Measurements from ENCODE around the gene SAMD4A.

The SAMD4A gene

DNA sequence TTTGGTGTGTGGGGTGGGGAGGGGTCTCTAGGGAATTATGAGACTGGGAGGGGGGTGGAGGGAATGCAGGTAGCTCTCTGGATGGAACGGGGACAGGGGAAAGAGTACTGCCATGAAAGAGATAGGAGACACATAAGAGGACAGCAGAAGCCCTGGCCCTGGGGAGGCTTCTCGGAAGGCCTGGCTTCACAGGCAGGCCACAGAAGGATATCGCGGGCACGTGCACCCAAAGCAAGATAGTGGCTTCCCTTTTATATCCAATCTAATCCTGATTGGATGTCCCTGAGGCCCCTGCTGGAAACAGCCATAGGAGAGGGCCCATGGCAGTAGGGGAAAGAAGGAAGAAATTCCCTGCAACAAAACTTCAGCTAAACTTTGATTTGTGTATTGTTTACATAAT lies 222.2 kb downstream of the SAMD4A start:
- Histone ChIP-seq H2AFZ (ENCODE audit: low read depth) (no peak overlapping the region), H3K27ac (no peak overlapping the region), H3K4me2 (no peak overlapping the region), H3K4me3 (IDR thresholded peaks at IDR 0.05; ENCODE audit: insufficient read depth, low read depth, low read length) (no peak overlapping the region), H4K20me1 (ENCODE audit: insufficient read depth) (no peaks in the 10 kb centered on the region), H3K27me3 (ENCODE audit: insufficient read depth, low read depth) (no peaks in the 10 kb centered on the region), H3K4me1 (ENCODE audit: low read depth, poor library complexity, severe bottlenecking) (no peaks in the 10 kb centered on the region), H3K9ac (no peak overlapping the region), H3K79me2 (ENCODE audit: insufficient read depth, low read depth) (no peaks in the 10 kb centered on the region), H3K36me3 (ENCODE audit: insufficient read depth) (no peaks in the 10 kb centered on the region)
- TF ChIP-seq, protein P1, sequence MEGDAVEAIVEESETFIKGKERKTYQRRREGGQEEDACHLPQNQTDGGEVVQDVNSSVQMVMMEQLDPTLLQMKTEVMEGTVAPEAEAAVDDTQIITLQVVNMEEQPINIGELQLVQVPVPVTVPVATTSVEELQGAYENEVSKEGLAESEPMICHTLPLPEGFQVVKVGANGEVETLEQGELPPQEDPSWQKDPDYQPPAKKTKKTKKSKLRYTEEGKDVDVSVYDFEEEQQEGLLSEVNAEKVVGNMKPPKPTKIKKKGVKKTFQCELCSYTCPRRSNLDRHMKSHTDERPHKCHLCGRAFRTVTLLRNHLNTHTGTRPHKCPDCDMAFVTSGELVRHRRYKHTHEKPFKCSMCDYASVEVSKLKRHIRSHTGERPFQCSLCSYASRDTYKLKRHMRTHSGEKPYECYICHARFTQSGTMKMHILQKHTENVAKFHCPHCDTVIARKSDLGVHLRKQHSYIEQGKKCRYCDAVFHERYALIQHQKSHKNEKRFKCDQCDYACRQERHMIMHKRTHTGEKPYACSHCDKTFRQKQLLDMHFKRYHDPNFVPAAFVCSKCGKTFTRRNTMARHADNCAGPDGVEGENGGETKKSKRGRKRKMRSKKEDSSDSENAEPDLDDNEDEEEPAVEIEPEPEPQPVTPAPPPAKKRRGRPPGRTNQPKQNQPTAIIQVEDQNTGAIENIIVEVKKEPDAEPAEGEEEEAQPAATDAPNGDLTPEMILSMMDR (conservative IDR thresholded peaks at IDR 0.05; ENCODE audit: low read depth, low read length), result no peak

DNA sequence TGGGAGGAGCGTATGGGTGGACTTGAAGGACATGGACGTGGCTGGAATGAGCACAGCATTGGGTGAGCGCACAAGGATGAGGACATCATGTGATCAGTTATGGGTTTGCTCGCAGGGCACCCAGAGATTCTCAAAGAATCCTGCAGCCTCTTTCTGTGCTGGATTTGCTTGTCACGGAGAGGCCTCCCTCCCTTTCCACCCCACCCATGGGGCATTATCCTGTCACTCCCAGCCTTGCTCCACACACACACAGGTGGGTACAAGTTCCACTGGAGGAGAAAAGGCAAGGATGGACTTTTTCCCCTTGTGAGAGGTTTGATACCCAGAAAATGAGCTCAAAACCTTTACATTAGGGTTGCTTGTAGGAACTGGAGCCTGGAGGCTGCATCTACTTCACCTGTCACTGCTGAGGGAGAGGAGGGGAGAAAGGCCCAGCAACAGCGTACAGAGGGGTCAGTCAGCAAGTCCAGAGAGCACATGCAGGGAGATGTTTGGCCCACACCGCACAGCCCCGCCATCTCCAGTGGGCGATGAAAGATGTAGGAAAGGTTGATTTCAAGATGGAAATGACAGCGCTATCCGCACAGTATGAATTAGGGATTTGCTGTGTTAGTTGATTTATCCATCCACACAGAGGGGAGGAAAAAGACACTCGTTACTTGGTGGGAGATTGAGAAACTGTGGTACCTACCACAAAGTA lies 223.0 kb downstream of the SAMD4A start:
- Histone ChIP-seq H3K36me3 (ENCODE audit: insufficient read depth) (no peaks in the 10 kb centered on the region), H3K79me2 (ENCODE audit: insufficient read depth, low read depth) (no peaks in the 10 kb centered on the region), H2AFZ (ENCODE audit: low read depth) (no peak overlapping the region), H3K9ac (no peak overlapping the region), H4K20me1 (ENCODE audit: insufficient read depth) (no peaks in the 10 kb centered on the region), H3K27ac (no peak overlapping the region), H3K27me3 (ENCODE audit: insufficient read depth, low read depth) (no peaks in the 10 kb centered on the region), H3K4me1 (ENCODE audit: low read depth, poor library complexity, severe bottlenecking) (no peaks in the 10 kb centered on the region), H3K4me3 (IDR thresholded peaks at IDR 0.05; ENCODE audit: insufficient read depth, low read depth, low read length) (no peak overlapping the region), H3K4me2 (no peak overlapping the region)
- TF ChIP-seq, protein P1 (conservative IDR thresholded peaks at IDR 0.05; ENCODE audit: low read depth, low read length), result no peak

DNA sequence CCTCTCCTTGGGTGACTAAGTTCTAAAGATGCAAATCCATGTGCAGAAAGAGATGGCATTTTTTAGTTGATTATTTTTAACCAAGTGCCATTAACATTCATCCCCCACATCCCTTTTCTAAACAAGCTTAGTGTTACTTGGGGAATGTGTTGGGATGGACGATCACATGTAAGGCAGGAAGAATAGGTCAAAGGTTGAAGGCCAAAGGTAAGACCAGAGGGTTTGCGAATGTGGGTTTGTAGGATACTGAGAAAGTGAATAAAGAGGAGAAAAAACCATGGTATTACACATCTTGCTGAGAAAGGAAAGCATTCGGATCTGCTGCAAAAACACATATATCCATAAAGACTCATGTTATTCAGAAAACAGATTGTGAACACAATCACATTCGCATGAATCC lies 224.1 kb downstream of the SAMD4A start:
- Histone ChIP-seq H2AFZ (ENCODE audit: low read depth) (no peak overlapping the region), H3K36me3 (ENCODE audit: insufficient read depth) (no peaks in the 10 kb centered on the region), H3K79me2 (ENCODE audit: insufficient read depth, low read depth) (no peaks in the 10 kb centered on the region), H3K4me3 (IDR thresholded peaks at IDR 0.05; ENCODE audit: insufficient read depth, low read depth, low read length) (no peak overlapping the region), H3K4me2 (no peak overlapping the region), H3K27ac (no peak overlapping the region), H4K20me1 (ENCODE audit: insufficient read depth) (no peaks in the 10 kb centered on the region), H3K27me3 (ENCODE audit: insufficient read depth, low read depth) (no peaks in the 10 kb centered on the region), H3K4me1 (ENCODE audit: low read depth, poor library complexity, severe bottlenecking) (no peaks in the 10 kb centered on the region), H3K9ac (no peak overlapping the region)
- TF ChIP-seq, protein P1 (conservative IDR thresholded peaks at IDR 0.05; ENCODE audit: low read depth, low read length), result no peak

- no peaks in the 10 kb centered on the region for H3K36me3 ChIP-seq (ENCODE audit: insufficient read depth)
Measured at GRCh38 chr14:54792288-54792687, 225.4 kb downstream of the SAMD4A start.

More at GRCh38 chr14:54792288-54792687, 225.4 kb downstream of the SAMD4A start:
- Histone ChIP-seq H3K4me2 (no peak overlapping the region), H3K79me2 (ENCODE audit: insufficient read depth, low read depth) (no peaks in the 10 kb centered on the region), H3K4me3 (IDR thresholded peaks at IDR 0.05; ENCODE audit: insufficient read depth, low read depth, low read length) (no peak overlapping the region), H3K9ac (no peak overlapping the region), H3K27me3 (ENCODE audit: insufficient read depth, low read depth) (no peaks in the 10 kb centered on the region), H4K20me1 (ENCODE audit: insufficient read depth) (no peaks in the 10 kb centered on the region), H3K27ac (no peak overlapping the region), H3K4me1 (ENCODE audit: low read depth, poor library complexity, severe bottlenecking) (no peaks in the 10 kb centered on the region), H2AFZ (ENCODE audit: low read depth) (no peak overlapping the region)
- TF ChIP-seq, protein P1 (conservative IDR thresholded peaks at IDR 0.05; ENCODE audit: low read depth, low read length), result no peak

Data from KMS-11 (cell line).